ENCODE results near the gene NUCKS1.

Gene NUCKS1

GRCh38 chr1:205681364-205681763 is 68.6 kb downstream of the NUCKS1 start:
- no peak overlapping the region for H3K27ac Mint-ChIP-seq
- peaks cover 12% of the 10 kb centered on the region for H3K4me1 Mint-ChIP-seq (ENCODE audit: low read depth)
- no peaks in the 10 kb centered on the region for H3K36me3 Mint-ChIP-seq (ENCODE audit: low read depth)
- H3K9me3 Mint-ChIP-seq, result no peaks in the 10 kb centered on the region
- H3K27me3 Mint-ChIP-seq, result peaks cover 22% of the 10 kb centered on the region
- DNase-seq, result no peak
- H3K4me3 Mint-ChIP-seq, result peak overlapping the region; percentile 74

DNA sequence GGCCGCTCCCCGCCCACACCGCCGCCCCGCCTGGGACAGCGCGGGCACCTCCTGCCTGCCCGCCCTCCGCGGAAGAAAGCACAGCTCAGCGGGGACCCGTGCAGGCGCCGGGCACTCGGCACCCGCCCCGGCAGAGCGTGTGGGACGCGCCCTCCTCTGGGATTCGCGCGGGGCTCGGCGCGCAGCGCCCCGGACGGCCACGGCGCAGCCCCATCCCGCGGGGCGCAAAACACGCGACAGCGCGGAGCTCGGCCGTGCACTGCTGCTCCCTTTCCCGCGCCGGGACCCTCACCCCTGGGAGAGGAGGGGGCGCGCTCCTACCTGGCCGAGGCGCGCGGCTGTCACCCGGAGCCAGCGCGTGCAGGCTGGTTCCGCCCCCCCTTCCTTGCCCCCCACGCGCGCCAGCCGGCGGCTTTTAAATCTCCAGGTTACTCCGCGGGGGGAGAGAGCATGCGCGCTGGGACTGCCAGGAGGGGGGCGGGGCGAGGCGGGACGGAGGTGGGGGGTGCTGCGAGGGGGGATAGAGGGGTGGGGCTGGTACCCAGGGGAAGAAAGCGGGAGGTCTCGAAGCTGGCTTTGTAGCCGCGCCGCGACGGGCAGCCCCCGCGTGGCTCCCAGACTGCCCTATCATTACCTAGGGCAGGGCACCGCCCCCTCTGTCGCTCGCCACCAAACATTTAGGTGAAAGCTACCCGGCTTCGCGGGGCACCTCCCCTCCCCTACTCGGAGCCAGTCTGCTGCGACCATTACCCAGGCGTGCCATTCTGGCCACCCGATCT is 69.7 kb downstream of the NUCKS1 start, which contains the start of gene SLC45A3:
SLC45A3 (minus strand) TSS at position 437 of the 779 bp plus-strand sequence. CDS start 15,853 bp downstream, outside the sequence.
- H3K4me3 Mint-ChIP-seq, result peak within 1 kb of the TSS; percentile 76
- peaks cover 12% of the 10 kb centered on the region for H3K4me1 Mint-ChIP-seq (ENCODE audit: low read depth)
- peaks cover 32% of the 10 kb centered on the region for H3K27me3 Mint-ChIP-seq
- H3K27ac Mint-ChIP-seq, result peak within 1 kb of the TSS; percentile 14
- no peaks in the 10 kb centered on the region for H3K9me3 Mint-ChIP-seq
- peak; percentile 67 for DNase-seq
- no peaks in the 10 kb centered on the region for H3K36me3 Mint-ChIP-seq (ENCODE audit: low read depth)

DNA sequence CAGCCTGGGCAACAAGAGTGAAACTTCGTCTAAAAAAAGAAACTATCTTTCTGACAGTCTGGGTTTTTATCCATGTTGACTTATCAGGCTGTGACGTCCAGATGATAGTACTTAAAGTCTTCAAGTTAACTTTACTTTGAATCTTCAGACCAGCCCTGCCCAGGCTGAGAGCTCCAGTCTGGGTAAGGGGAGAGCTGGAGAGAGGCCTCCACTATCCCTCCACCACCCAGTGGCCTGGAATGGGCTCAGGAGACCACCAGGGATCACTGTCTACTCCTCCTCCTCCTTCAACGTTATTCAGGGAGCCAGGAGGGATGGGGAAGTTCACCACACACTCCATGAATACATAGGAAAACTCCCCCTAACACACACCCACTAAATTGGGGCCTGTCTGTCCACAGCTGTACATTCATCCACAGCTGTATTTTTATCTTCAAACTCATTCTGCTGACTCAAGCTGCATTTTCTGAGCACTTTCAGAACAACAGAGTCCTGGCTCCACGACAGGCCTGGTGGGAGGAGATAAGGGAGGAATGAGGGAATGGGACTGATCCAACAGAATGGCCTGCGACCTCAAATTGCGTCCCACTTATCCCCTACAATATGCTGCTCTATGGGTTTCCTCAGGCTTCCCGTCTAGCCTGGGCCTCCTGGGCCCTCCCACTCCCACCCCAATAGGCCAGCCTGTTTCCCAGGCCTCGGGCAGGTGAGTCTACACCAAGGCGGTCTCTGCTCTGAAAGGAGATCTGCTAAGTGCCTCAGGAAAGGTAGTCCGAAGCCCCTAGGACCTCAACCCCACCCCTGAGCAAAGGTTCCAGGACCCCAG is 71.5 kb downstream of the NUCKS1 start:
- H3K27ac Mint-ChIP-seq, result no peak overlapping the region
- H3K36me3 Mint-ChIP-seq (ENCODE audit: low read depth), result no peaks in the 10 kb centered on the region
- peaks cover 32% of the 10 kb centered on the region for H3K27me3 Mint-ChIP-seq
- DNase-seq, result no peak
- H3K4me1 Mint-ChIP-seq (ENCODE audit: low read depth), result peaks cover 12% of the 10 kb centered on the region
- no peaks in the 10 kb centered on the region for H3K9me3 Mint-ChIP-seq
- H3K4me3 Mint-ChIP-seq, result peak overlapping the region; percentile 76

DNA sequence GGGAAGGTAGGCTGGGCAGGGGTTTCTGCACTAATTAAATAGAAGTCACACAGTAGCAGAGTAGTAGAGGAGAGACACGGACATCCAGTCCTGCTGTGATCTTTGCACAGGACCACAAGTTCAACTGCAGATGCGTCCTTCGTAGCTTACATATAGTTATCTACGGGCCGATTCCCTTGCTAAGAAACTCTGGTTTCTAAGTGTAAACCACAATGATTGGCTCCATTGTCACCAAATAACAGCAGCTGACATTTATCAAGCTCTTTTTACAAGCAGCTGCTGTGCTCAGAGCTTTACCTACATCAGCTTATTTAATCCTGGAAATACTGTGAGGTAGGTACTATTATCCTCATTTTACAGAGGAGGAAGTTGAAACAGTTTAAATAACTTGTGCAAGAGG is 72.8 kb downstream of the NUCKS1 start:
- Mint-ChIP-seq H3K27ac (no peak overlapping the region), H3K4me3 (no peak overlapping the region), H3K9me3 (no peaks in the 10 kb centered on the region), H3K36me3 (ENCODE audit: low read depth) (no peaks in the 10 kb centered on the region), H3K4me1 (ENCODE audit: low read depth) (peaks cover 12% of the 10 kb centered on the region), H3K27me3 (peaks cover 38% of the 10 kb centered on the region)
- DNase-seq, result no peak

DNA sequence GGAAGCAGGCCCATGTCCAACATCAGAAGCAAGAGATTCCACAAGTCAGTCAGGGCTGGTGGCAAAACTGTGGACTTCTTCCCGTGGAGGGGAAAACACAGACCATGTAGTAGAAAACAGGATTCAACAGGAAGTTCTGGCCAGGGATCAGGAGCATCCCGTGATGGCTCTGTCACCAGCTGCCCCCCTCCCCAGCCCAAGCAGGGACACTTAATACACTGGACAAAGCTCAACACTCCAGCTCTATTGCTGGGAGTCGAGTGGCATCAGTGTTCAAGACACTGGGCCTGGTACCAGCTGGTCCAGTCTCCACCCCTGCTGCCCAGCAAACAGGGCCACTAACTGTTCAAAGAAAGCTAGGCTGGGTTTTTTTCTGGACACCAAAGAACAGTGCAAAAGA is 73.4 kb downstream of the NUCKS1 start:
- DNase-seq, result no peak
- Mint-ChIP-seq H3K27me3 (peaks cover 36% of the 10 kb centered on the region), H3K27ac (no peak overlapping the region), H3K4me3 (no peak overlapping the region), H3K9me3 (no peaks in the 10 kb centered on the region), H3K4me1 (ENCODE audit: low read depth) (peaks cover 12% of the 10 kb centered on the region), H3K36me3 (ENCODE audit: low read depth) (no peaks in the 10 kb centered on the region)

GRCh38 chr1:205676002-205676401 is 74.0 kb downstream of the NUCKS1 start:
- Mint-ChIP-seq H3K27me3 (peaks cover 30% of the 10 kb centered on the region), H3K9me3 (no peaks in the 10 kb centered on the region), H3K27ac (no peak overlapping the region)

GRCh38 chr1:205675247-205675646 is 74.7 kb downstream of the NUCKS1 start:
- Mint-ChIP-seq H3K4me1 (ENCODE audit: low read depth) (peaks cover 7% of the 10 kb centered on the region), H3K36me3 (ENCODE audit: low read depth) (no peaks in the 10 kb centered on the region), H3K27ac (no peak overlapping the region), H3K27me3 (peaks cover 25% of the 10 kb centered on the region), H3K4me3 (no peak overlapping the region), H3K9me3 (no peaks in the 10 kb centered on the region)
- no peak for DNase-seq

More at GRCh38 chr1:205676002-205676401, 74.0 kb downstream of the NUCKS1 start:
- Mint-ChIP-seq H3K4me3 (no peak overlapping the region), H3K36me3 (ENCODE audit: low read depth) (no peaks in the 10 kb centered on the region), H3K4me1 (ENCODE audit: low read depth) (peaks cover 12% of the 10 kb centered on the region)
- DNase-seq, result no peak

DNA sequence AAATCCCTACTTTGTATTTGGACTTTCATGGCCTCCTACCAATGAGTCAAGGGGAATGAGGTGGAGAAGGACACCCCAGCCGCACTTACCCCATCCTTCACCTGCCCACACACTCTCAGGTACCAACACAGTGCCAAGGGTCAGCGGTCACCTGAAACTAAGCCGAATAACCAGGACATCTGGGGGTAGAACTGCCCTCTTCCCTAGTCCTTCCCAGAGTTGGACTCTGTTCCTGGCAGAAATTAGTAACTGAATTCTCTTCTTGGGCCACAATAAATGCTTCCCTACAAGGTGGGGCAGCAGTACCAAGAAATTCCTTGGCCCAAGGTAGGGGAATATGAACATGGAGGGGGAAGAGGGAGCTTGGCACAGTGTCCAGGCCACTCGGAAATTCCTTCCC is 77.0 kb downstream of the NUCKS1 start:
- Mint-ChIP-seq H3K27ac (no peak overlapping the region), H3K4me1 (ENCODE audit: low read depth) (no peaks in the 10 kb centered on the region), H3K36me3 (ENCODE audit: low read depth) (no peaks in the 10 kb centered on the region), H3K9me3 (no peaks in the 10 kb centered on the region), H3K4me3 (no peak overlapping the region), H3K27me3 (peaks cover 32% of the 10 kb centered on the region)
- no peak for DNase-seq

DNA sequence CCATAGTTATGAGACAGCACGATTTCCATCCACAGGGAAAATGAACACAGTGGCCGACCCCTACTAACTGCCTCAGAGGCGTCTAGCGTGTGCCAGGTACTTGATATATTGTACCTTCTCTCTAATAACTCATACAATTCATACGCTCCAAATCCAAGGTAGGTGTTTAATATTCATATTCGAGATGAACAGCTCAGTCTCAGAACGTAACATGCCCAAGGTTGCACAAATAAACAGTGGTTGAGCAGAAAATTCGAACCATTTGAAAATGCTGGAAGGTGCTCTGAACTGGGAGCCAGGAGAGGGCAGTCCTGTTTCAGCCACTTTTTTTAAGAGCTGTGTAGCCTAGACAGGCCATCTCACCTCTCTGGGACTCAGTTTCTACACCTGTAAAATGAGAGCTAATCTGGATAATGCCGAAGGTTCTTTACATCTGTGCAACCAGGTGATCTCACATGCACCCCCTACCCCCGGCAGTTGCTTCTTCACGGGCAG is 77.5 kb downstream of the NUCKS1 start:
- H3K27me3 Mint-ChIP-seq, result peaks cover 33% of the 10 kb centered on the region
- H3K36me3 Mint-ChIP-seq (ENCODE audit: low read depth), result no peaks in the 10 kb centered on the region
- no peak for DNase-seq
- no peak overlapping the region for H3K27ac Mint-ChIP-seq
- no peak overlapping the region for H3K4me3 Mint-ChIP-seq
- H3K9me3 Mint-ChIP-seq, result no peaks in the 10 kb centered on the region
- no peaks in the 10 kb centered on the region for H3K4me1 Mint-ChIP-seq (ENCODE audit: low read depth)

- H3K4me3 Mint-ChIP-seq, result no peak overlapping the region
- no peak overlapping the region for H3K27ac Mint-ChIP-seq
Measured at GRCh38 chr1:205670611-205671430, 79.2 kb downstream of the NUCKS1 start.

GRCh38 chr1:205670150-205670446 is 79.9 kb downstream of the NUCKS1 start:
- H3K27me3 Mint-ChIP-seq, result peaks cover 23% of the 10 kb centered on the region
- H3K27ac Mint-ChIP-seq, result no peak overlapping the region

More at GRCh38 chr1:205670611-205671430, 79.2 kb downstream of the NUCKS1 start:
- no peak for DNase-seq
- Mint-ChIP-seq H3K27me3 (peaks cover 28% of the 10 kb centered on the region), H3K9me3 (no peaks in the 10 kb centered on the region), H3K36me3 (ENCODE audit: low read depth) (no peaks in the 10 kb centered on the region), H3K4me1 (ENCODE audit: low read depth) (no peaks in the 10 kb centered on the region)

GRCh38 chr1:205669341-205670149 is 80.4 kb downstream of the NUCKS1 start:
- Mint-ChIP-seq H3K27ac (no peak overlapping the region), H3K4me1 (ENCODE audit: low read depth) (no peaks in the 10 kb centered on the region), H3K4me3 (no peak overlapping the region), H3K27me3 (peaks cover 23% of the 10 kb centered on the region), H3K9me3 (no peaks in the 10 kb centered on the region), H3K36me3 (ENCODE audit: low read depth) (no peaks in the 10 kb centered on the region)
- DNase-seq, result no peak

More at GRCh38 chr1:205670150-205670446, 79.9 kb downstream of the NUCKS1 start:
- no peak for DNase-seq
- no peaks in the 10 kb centered on the region for H3K36me3 Mint-ChIP-seq (ENCODE audit: low read depth)
- no peaks in the 10 kb centered on the region for H3K9me3 Mint-ChIP-seq
- no peaks in the 10 kb centered on the region for H3K4me1 Mint-ChIP-seq (ENCODE audit: low read depth)
- H3K4me3 Mint-ChIP-seq, result no peak overlapping the region

DNA sequence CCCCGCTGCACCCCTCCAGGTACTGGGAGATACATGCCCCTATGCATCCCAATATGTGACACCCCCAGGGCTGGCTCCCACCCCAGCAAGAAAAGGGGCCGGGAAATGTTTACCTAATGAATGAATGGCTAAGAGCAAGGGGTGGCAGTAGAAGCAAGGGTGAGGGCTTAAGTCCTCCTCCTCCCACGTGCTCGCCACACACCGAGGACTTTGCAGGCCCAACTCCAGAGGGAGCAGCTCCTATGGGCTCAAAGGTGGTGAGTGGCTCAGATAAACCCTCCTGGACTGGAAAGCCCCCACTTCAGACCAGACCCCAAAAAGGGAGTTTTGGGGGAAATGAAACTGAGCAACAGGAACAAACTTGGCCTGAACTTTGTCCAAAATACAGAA is 81.0 kb downstream of the NUCKS1 start:
- no peaks in the 10 kb centered on the region for H3K4me1 Mint-ChIP-seq (ENCODE audit: low read depth)
- no peaks in the 10 kb centered on the region for H3K36me3 Mint-ChIP-seq (ENCODE audit: low read depth)
- no peaks in the 10 kb centered on the region for H3K9me3 Mint-ChIP-seq
- DNase-seq, result no peak
- H3K27me3 Mint-ChIP-seq, result peaks cover 23% of the 10 kb centered on the region
- H3K27ac Mint-ChIP-seq, result no peak overlapping the region
- H3K4me3 Mint-ChIP-seq, result no peak overlapping the region

Measured in activated T-cell treated with anti-CD3 and anti-CD28 coated beads, Interleukin-2, amount 50 U/mL, for 24 hours (primary cell).